ENCODE data around the gene PHF13. TPM values are rescaled to one million over a fixed set of nuclear protein-coding genes. Genes with fewer than 3 reads are reported as not detected.

The PHF13 gene
- total and polyA plus RNA-seq, 8 donors: 2.7 to 16.9 (median 6.2) TPM

GRCh38 chr1:6672558-6672957 lies 59.0 kb downstream of the PHF13 start:
- peak in 1 of 2 donors; percentile 55 for DNase-seq
- TF ChIP-seq POLR2AphosphoS5 (IDR thresholded peaks at IDR 0.05) (no peak), EP300 (IDR thresholded peaks at IDR 0.05) (no peak), POLR2A (IDR thresholded peaks at IDR 0.05) (no peak)
- TF ChIP-seq, protein P1, sequence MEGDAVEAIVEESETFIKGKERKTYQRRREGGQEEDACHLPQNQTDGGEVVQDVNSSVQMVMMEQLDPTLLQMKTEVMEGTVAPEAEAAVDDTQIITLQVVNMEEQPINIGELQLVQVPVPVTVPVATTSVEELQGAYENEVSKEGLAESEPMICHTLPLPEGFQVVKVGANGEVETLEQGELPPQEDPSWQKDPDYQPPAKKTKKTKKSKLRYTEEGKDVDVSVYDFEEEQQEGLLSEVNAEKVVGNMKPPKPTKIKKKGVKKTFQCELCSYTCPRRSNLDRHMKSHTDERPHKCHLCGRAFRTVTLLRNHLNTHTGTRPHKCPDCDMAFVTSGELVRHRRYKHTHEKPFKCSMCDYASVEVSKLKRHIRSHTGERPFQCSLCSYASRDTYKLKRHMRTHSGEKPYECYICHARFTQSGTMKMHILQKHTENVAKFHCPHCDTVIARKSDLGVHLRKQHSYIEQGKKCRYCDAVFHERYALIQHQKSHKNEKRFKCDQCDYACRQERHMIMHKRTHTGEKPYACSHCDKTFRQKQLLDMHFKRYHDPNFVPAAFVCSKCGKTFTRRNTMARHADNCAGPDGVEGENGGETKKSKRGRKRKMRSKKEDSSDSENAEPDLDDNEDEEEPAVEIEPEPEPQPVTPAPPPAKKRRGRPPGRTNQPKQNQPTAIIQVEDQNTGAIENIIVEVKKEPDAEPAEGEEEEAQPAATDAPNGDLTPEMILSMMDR (IDR thresholded peaks at IDR 0.05): no peak
- Histone ChIP-seq H3K4me1 (no peaks in the 10 kb centered on the region), H3K27ac (no peak overlapping the region), H3K9me3 (no peaks in the 10 kb centered on the region), H3K27me3 (no peaks in the 10 kb centered on the region), H3K4me3 (no peak overlapping the region), H3K36me3 (peaks cover 15 to 68% (median 62%) of the 10 kb centered on the region in 4 donors)
- intact Hi-C loops (cut with DNase I; ENCODE audit: low total_unique reads): no loop called here
- WGBS, 5 donors: 80 to 98% (median 92%) methylated on average over 2 of the region's 2 CpGs

Other genes with a start within 250 kb of the PHF13 start
- gene ACOT7, start 220.0 kb upstream of the PHF13 start, total RNA-seq: 10 to 100 TPM in 3 of 5 donors, 1 to 10 TPM in 1, not detected in 1; 9.4 to 69.8 (median 22.6) TPM
- 10 to 100 TPM; 17.7 to 26.3 (median 19.4) TPM for gene ACOT7, start 220.0 kb upstream of the PHF13 start, polyA plus RNA-seq
- 100 to 1,000 TPM in 1 of 5 donors, not detected in 4; 231 TPM for gene HES2, start 193.8 kb upstream of the PHF13 start, total RNA-seq
- gene HES2, start 193.8 kb upstream of the PHF13 start, polyA plus RNA-seq: 10 to 100 TPM in 1 of 3 donors, not detected in 2; 18.4 TPM
- 10 to 100 TPM in 1 of 5 donors, 1 to 10 TPM in 2, not detected in 2; 1.8 to 68.4 (median 4.9) TPM for gene ESPN, start 189.0 kb upstream of the PHF13 start, total RNA-seq
- 10 to 100 TPM in 1 of 3 donors, 1 to 10 TPM in 2; 1.5 to 18.0 (median 4.7) TPM for gene ESPN, start 189.0 kb upstream of the PHF13 start, polyA plus RNA-seq
- 100 to 1,000 TPM in 1 of 5 donors, 10 to 100 TPM in 2, 1 to 10 TPM in 2; 6.1 to 215 (median 21.4) TPM for gene TNFRSF25, start 147.6 kb upstream of the PHF13 start, total RNA-seq
- gene TNFRSF25, start 147.6 kb upstream of the PHF13 start, polyA plus RNA-seq: 10 to 100 TPM in 1 of 3 donors, 1 to 10 TPM in 2; 2.7 to 41.6 (median 2.9) TPM
- 10 to 100 TPM in 2 of 5 donors, 1 to 10 TPM in 3; 4.9 to 58.8 (median 9.8) TPM for gene PLEKHG5, start 122.1 kb upstream of the PHF13 start, total RNA-seq
- 1 to 10 TPM; 1.4 to 7.2 (median 1.8) TPM for gene PLEKHG5, start 122.1 kb upstream of the PHF13 start, polyA plus RNA-seq
- gene NOL9, start 59.2 kb upstream of the PHF13 start, total RNA-seq: 100 to 1,000 TPM in 1 of 5 donors, 10 to 100 TPM in 4; 19.7 to 150 (median 42.0) TPM
- 1 to 10 TPM; 2.7 to 4.0 (median 2.9) TPM for gene NOL9, start 59.2 kb upstream of the PHF13 start, polyA plus RNA-seq
- gene TAS1R1, start 58.4 kb upstream of the PHF13 start, total RNA-seq: not detected
- gene TAS1R1, start 58.4 kb upstream of the PHF13 start, polyA plus RNA-seq: under 1 TPM in 2 of 3 donors, not detected in 1; 0.08 to 0.12 TPM
- gene ZBTB48, start 33.7 kb upstream of the PHF13 start, total RNA-seq: 100 to 1,000 TPM in 1 of 5 donors, 10 to 100 TPM in 4; 22.6 to 139 (median 25.7) TPM
- 10 to 100 TPM; 34.8 to 64.4 (median 61.3) TPM for gene ZBTB48, start 33.7 kb upstream of the PHF13 start, polyA plus RNA-seq
- gene KLHL21, start 10.9 kb upstream of the PHF13 start, total RNA-seq: 10 to 100 TPM; 13.0 to 59.8 (median 34.5) TPM
- gene KLHL21, start 10.9 kb upstream of the PHF13 start, polyA plus RNA-seq: 10 to 100 TPM in 1 of 3 donors, 1 to 10 TPM in 2; 9.2 to 15.4 (median 9.8) TPM
- gene THAP3, start 11.1 kb downstream of the PHF13 start, total RNA-seq: 100 to 1,000 TPM in 1 of 5 donors, 10 to 100 TPM in 2, 1 to 10 TPM in 2; 5.8 to 116 (median 10.4) TPM
- 10 to 100 TPM; 17.9 to 27.6 (median 26.6) TPM for gene THAP3, start 11.1 kb downstream of the PHF13 start, polyA plus RNA-seq
- 10 to 100 TPM; 22.8 to 93.9 (median 63.9) TPM for gene DNAJC11, start 88.1 kb downstream of the PHF13 start, total RNA-seq
- gene DNAJC11, start 88.1 kb downstream of the PHF13 start, polyA plus RNA-seq: 10 to 100 TPM; 20.0 to 27.2 (median 24.4) TPM
- gene CAMTA1, start 171.7 kb downstream of the PHF13 start, total RNA-seq: 100 to 1,000 TPM in 3 of 5 donors, 10 to 100 TPM in 2; 42.8 to 213 (median 109) TPM
- 100 to 1,000 TPM; 126 to 154 (median 132) TPM for gene CAMTA1, start 171.7 kb downstream of the PHF13 start, polyA plus RNA-seq